Measurements from ENCODE around the gene OSBPL8. TPM values are rescaled to one million over a fixed set of nuclear protein-coding genes. Genes with fewer than 3 reads are reported as not detected.

The OSBPL8 gene
- total RNA-seq, 1 donor, result 162 TPM

- no peaks in the 10 kb centered on the region for H3K27me3 ChIP-seq (ENCODE audit: insufficient read depth, low read length)
- no peaks in the 10 kb centered on the region for H3K9me3 ChIP-seq (ENCODE audit: low read depth, low read length)
- H3K4me1 ChIP-seq (ENCODE audit: insufficient read depth, low read length), result peaks cover 37% of the 10 kb centered on the region
- H3K4me3 ChIP-seq (ENCODE audit: low read length), result no peak overlapping the region
Observed at GRCh38 chr12:76545486-76545885, 14.1 kb downstream of the OSBPL8 start.

- Histone ChIP-seq H3K9me3 (ENCODE audit: low read depth, low read length) (no peaks in the 10 kb centered on the region), H3K4me1 (ENCODE audit: insufficient read depth, low read length) (peaks cover 35% of the 10 kb centered on the region), H3K4me3 (ENCODE audit: low read length) (no peak overlapping the region), H3K27me3 (ENCODE audit: insufficient read depth, low read length) (no peaks in the 10 kb centered on the region)
Observed at GRCh38 chr12:76544601-76545261, 14.8 kb downstream of the OSBPL8 start.

- no peak overlapping the region for H3K4me3 ChIP-seq (ENCODE audit: low read length)
- no peaks in the 10 kb centered on the region for H3K27me3 ChIP-seq (ENCODE audit: insufficient read depth, low read length)
- no peaks in the 10 kb centered on the region for H3K9me3 ChIP-seq (ENCODE audit: low read depth, low read length)
- H3K4me1 ChIP-seq (ENCODE audit: insufficient read depth, low read length), result peaks cover 29% of the 10 kb centered on the region
Observed at GRCh38 chr12:76543813-76544347, 15.7 kb downstream of the OSBPL8 start.

- Histone ChIP-seq H3K4me1 (ENCODE audit: insufficient read depth, low read length) (peaks cover 24% of the 10 kb centered on the region), H3K9me3 (ENCODE audit: low read depth, low read length) (no peaks in the 10 kb centered on the region), H3K4me3 (ENCODE audit: low read length) (peak overlapping the region; percentile 5), H3K27me3 (ENCODE audit: insufficient read depth, low read length) (no peaks in the 10 kb centered on the region)
Observed at GRCh38 chr12:76542908-76543307, 16.7 kb downstream of the OSBPL8 start.

- Histone ChIP-seq H3K4me3 (ENCODE audit: low read length) (no peak overlapping the region), H3K4me1 (ENCODE audit: insufficient read depth, low read length) (peaks cover 24% of the 10 kb centered on the region), H3K9me3 (ENCODE audit: low read depth, low read length) (no peaks in the 10 kb centered on the region), H3K27me3 (ENCODE audit: insufficient read depth, low read length) (no peaks in the 10 kb centered on the region)
Observed at GRCh38 chr12:76539727-76540126, 19.8 kb downstream of the OSBPL8 start.

GRCh38 chr12:76537923-76538322 lies 21.6 kb downstream of the OSBPL8 start:
- no peaks in the 10 kb centered on the region for H3K9me3 ChIP-seq (ENCODE audit: low read depth, low read length)
- H3K4me3 ChIP-seq (ENCODE audit: low read length), result no peak overlapping the region
- peaks cover 15% of the 10 kb centered on the region for H3K4me1 ChIP-seq (ENCODE audit: insufficient read depth, low read length)
- H3K27me3 ChIP-seq (ENCODE audit: insufficient read depth, low read length), result no peaks in the 10 kb centered on the region

GRCh38 chr12:76536546-76536945 lies 23.0 kb downstream of the OSBPL8 start:
- H3K4me1 ChIP-seq (ENCODE audit: insufficient read depth, low read length), result peaks cover 5% of the 10 kb centered on the region
- H3K9me3 ChIP-seq (ENCODE audit: low read depth, low read length), result no peaks in the 10 kb centered on the region
- no peaks in the 10 kb centered on the region for H3K27me3 ChIP-seq (ENCODE audit: insufficient read depth, low read length)
- no peak overlapping the region for H3K4me3 ChIP-seq (ENCODE audit: low read length)

- no peaks in the 10 kb centered on the region for H3K27me3 ChIP-seq (ENCODE audit: insufficient read depth, low read length)
- H3K4me1 ChIP-seq (ENCODE audit: insufficient read depth, low read length), result no peaks in the 10 kb centered on the region
- H3K4me3 ChIP-seq (ENCODE audit: low read length), result no peak overlapping the region
- H3K9me3 ChIP-seq (ENCODE audit: low read depth, low read length), result no peaks in the 10 kb centered on the region
Observed at GRCh38 chr12:76535170-76535569, 24.4 kb downstream of the OSBPL8 start.

- Histone ChIP-seq H3K4me3 (ENCODE audit: low read length) (no peak overlapping the region), H3K9me3 (ENCODE audit: low read depth, low read length) (no peaks in the 10 kb centered on the region), H3K27me3 (ENCODE audit: insufficient read depth, low read length) (no peaks in the 10 kb centered on the region), H3K4me1 (ENCODE audit: insufficient read depth, low read length) (no peaks in the 10 kb centered on the region)
Observed at GRCh38 chr12:76533331-76533730, 26.2 kb downstream of the OSBPL8 start.

GRCh38 chr12:76532520-76532919 lies 27.1 kb downstream of the OSBPL8 start:
- H3K4me3 ChIP-seq (ENCODE audit: low read length), result no peak overlapping the region
- no peaks in the 10 kb centered on the region for H3K4me1 ChIP-seq (ENCODE audit: insufficient read depth, low read length)
- H3K9me3 ChIP-seq (ENCODE audit: low read depth, low read length), result no peaks in the 10 kb centered on the region
- H3K27me3 ChIP-seq (ENCODE audit: insufficient read depth, low read length), result no peaks in the 10 kb centered on the region

GRCh38 chr12:76531056-76531455 lies 28.5 kb downstream of the OSBPL8 start:
- H3K27me3 ChIP-seq (ENCODE audit: insufficient read depth, low read length), result no peaks in the 10 kb centered on the region
- H3K4me3 ChIP-seq (ENCODE audit: low read length), result no peak overlapping the region
- no peaks in the 10 kb centered on the region for H3K9me3 ChIP-seq (ENCODE audit: low read depth, low read length)
- H3K4me1 ChIP-seq (ENCODE audit: insufficient read depth, low read length), result no peaks in the 10 kb centered on the region

GRCh38 chr12:76530516-76530915 lies 29.1 kb downstream of the OSBPL8 start:
- Histone ChIP-seq H3K4me1 (ENCODE audit: insufficient read depth, low read length) (no peaks in the 10 kb centered on the region), H3K9me3 (ENCODE audit: low read depth, low read length) (no peaks in the 10 kb centered on the region), H3K4me3 (ENCODE audit: low read length) (no peak overlapping the region), H3K27me3 (ENCODE audit: insufficient read depth, low read length) (no peaks in the 10 kb centered on the region)

- H3K27me3 ChIP-seq (ENCODE audit: insufficient read depth, low read length), result no peaks in the 10 kb centered on the region
- no peaks in the 10 kb centered on the region for H3K4me1 ChIP-seq (ENCODE audit: insufficient read depth, low read length)
- H3K9me3 ChIP-seq (ENCODE audit: low read depth, low read length), result no peaks in the 10 kb centered on the region
- H3K4me3 ChIP-seq (ENCODE audit: low read length), result no peak overlapping the region
Observed at GRCh38 chr12:76529226-76529918, 30.2 kb downstream of the OSBPL8 start.

- Histone ChIP-seq H3K4me1 (ENCODE audit: insufficient read depth, low read length) (peaks cover 15% of the 10 kb centered on the region), H3K4me3 (ENCODE audit: low read length) (no peak overlapping the region), H3K9me3 (ENCODE audit: low read depth, low read length) (no peaks in the 10 kb centered on the region), H3K27me3 (ENCODE audit: insufficient read depth, low read length) (no peaks in the 10 kb centered on the region)
Observed at GRCh38 chr12:76523408-76523807, 36.2 kb downstream of the OSBPL8 start.

- no peaks in the 10 kb centered on the region for H3K27me3 ChIP-seq (ENCODE audit: insufficient read depth, low read length)
- H3K9me3 ChIP-seq (ENCODE audit: low read depth, low read length), result no peaks in the 10 kb centered on the region
- H3K4me3 ChIP-seq (ENCODE audit: low read length), result no peak overlapping the region
- peaks cover 20% of the 10 kb centered on the region for H3K4me1 ChIP-seq (ENCODE audit: insufficient read depth, low read length)
Observed at GRCh38 chr12:76520348-76520747, 39.2 kb downstream of the OSBPL8 start.

- Histone ChIP-seq H3K4me1 (ENCODE audit: insufficient read depth, low read length) (peaks cover 20% of the 10 kb centered on the region), H3K9me3 (ENCODE audit: low read depth, low read length) (no peaks in the 10 kb centered on the region), H3K4me3 (ENCODE audit: low read length) (no peak overlapping the region), H3K27me3 (ENCODE audit: insufficient read depth, low read length) (no peaks in the 10 kb centered on the region)
Observed at GRCh38 chr12:76519538-76519937, 40.0 kb downstream of the OSBPL8 start.
